PC-3 (cell line): ENCODE data around the gene RAB17. TPM values are rescaled to one million over a fixed set of nuclear protein-coding genes. Genes with fewer than 3 reads are reported as not detected.

Source experiments
- ATAC-seq: fragments of 200-7000 bp; cut with Tn5 transposase; 2 replicates; pipeline ENCODE4 v1.9.1; 2020; ENCODE audit warnings: mild to moderate bottlenecking, moderate library complexity
- BruUV-seq: library from RNA; stranded (reverse); fragments of 400-500 nt; replicated peaks from 2 replicates; lab custom pipeline; 2021; lab: Mats Ljungman, UMichigan
- CTCF ChIA-PET: fragments of 300-600 bp; sonication (Branson Sonifier 250); formaldehyde crosslinking; loops from one replicate; lab custom pipeline; 2022; ENCODE audit warnings: antibody characterized with exemption; lab: Charles Lee
- POLR2A ChIA-PET: fragments of 300-600 bp; sonication (Branson Sonifier 250); formaldehyde crosslinking; loops from one replicate; lab custom pipeline; 2022; ENCODE audit warnings: antibody characterized with exemption; ENCODE audit not compliant: unreplicated experiment; lab: Charles Lee
- DNase-seq: peaks from one replicate; pipeline ENCODE4 v3.0.0-alpha.2; 2015
- H2AFZ ChIP-seq: fragments of 300-600 bp; sonication (generic); 2 replicates; pipeline ENCODE4 v1.6.0; 2016; ENCODE audit warnings: antibody characterized with exemption, low read length
- H3F3A ChIP-seq: fragments of 300-600 bp; sonication (generic); one replicate; pipeline ENCODE4 v1.6.0; 2017; ENCODE audit warnings: antibody characterized with exemption, low read length, control low read depth, mild to moderate bottlenecking; ENCODE audit not compliant: unreplicated experiment
- H3K27ac ChIP-seq: fragments of 300-600 bp; sonication (generic); 2 replicates; pipeline ENCODE4 v1.5.1; 2016; ENCODE audit warnings: mild to moderate bottlenecking, low read length
- H3K27me3 ChIP-seq: fragments of 300-600 bp; sonication (generic); 2 replicates; pipeline ENCODE4 v1.6.1; 2016; ENCODE audit warnings: low read length, mixed read lengths
- H3K36me3 ChIP-seq: fragments of 300-600 bp; sonication (generic); 2 replicates; pipeline ENCODE4 v1.6.1; 2016; ENCODE audit warnings: low read depth, mixed run types, low read length, mixed read lengths
- H3K4me1 ChIP-seq: fragments of 300-600 bp; sonication (generic); 2 replicates; pipeline ENCODE4 v1.5.1; 2016; ENCODE audit warnings: low read length; ENCODE audit not compliant: insufficient read depth
- H3K4me2 ChIP-seq: fragments of 300-600 bp; sonication (generic); 2 replicates; pipeline ENCODE4 v1.6.0; 2016; ENCODE audit warnings: low read length
- H3K4me3 ChIP-seq: fragments of 300-600 bp; sonication (generic); 2 replicates; pipeline ENCODE4 v1.5.1; 2016; ENCODE audit warnings: mild to moderate bottlenecking, low read length, mixed read lengths
- H3K79me2 ChIP-seq: fragments of 300-600 bp; sonication (generic); 2 replicates; pipeline ENCODE4 v1.6.1; 2017; ENCODE audit warnings: low read length, mixed read lengths
- H3K9ac ChIP-seq: fragments of 300-600 bp; sonication (generic); 2 replicates; pipeline ENCODE4 v1.6.0; 2016; ENCODE audit warnings: mild to moderate bottlenecking, low read length
- H3K9me2 ChIP-seq: fragments of 300-600 bp; sonication (generic); replicated peaks from 2 replicates; pipeline ENCODE4 v1.6.1; 2016; ENCODE audit warnings: mixed run types, low read length, mixed read lengths
- H3K9me3 ChIP-seq: fragments of 300-600 bp; sonication (generic); 2 replicates; pipeline ENCODE4 v1.6.1; 2016; ENCODE audit warnings: low read length, mixed read lengths
- H4K20me1 ChIP-seq: fragments of 300-600 bp; sonication (generic); 2 replicates; pipeline ENCODE4 v1.6.1; 2016; ENCODE audit warnings: low read length, mixed read lengths
- CTCF ChIP-seq: fragments of 300-600 bp; sonication (generic); conservative IDR thresholded peaks from 2 replicates; pipeline ENCODE4 v1.5.1; 2017; ENCODE audit warnings: antibody characterized with exemption, low read depth, mild to moderate bottlenecking, low read length
- EZH2 ChIP-seq: fragments of 300-600 bp; sonication (generic); IDR thresholded peaks from one replicate; pipeline ENCODE4 v1.6.1; 2017; ENCODE audit warnings: antibody characterized with exemption, mild to moderate bottlenecking, low read length; ENCODE audit not compliant: unreplicated experiment
- EZH2phosphoT487 ChIP-seq: fragments of 300-600 bp; sonication (generic); IDR thresholded peaks from 2 replicates; pipeline ENCODE4 v1.6.1; 2018; ENCODE audit warnings: mild to moderate bottlenecking, antibody characterized with exemption, low read length, borderline replicate concordance
- intact Hi-C: fragments of 100-400 bp; cut with micrococcal nuclease; formaldehyde crosslinking; loops from 2 replicates; pipeline ENCODE4 v1.9.0; 2023
- total RNA-seq: library from RNA; depleted of rRNA; stranded (reverse); fragments of >200 nt; gene quantifications from 2 replicates; pipeline ENCODE4 v1.2.3, GENCODE V29; 2014

The RAB17 gene
- total RNA-seq, 1 experiment from 2014 or later, result 28.9 TPM

DNA sequence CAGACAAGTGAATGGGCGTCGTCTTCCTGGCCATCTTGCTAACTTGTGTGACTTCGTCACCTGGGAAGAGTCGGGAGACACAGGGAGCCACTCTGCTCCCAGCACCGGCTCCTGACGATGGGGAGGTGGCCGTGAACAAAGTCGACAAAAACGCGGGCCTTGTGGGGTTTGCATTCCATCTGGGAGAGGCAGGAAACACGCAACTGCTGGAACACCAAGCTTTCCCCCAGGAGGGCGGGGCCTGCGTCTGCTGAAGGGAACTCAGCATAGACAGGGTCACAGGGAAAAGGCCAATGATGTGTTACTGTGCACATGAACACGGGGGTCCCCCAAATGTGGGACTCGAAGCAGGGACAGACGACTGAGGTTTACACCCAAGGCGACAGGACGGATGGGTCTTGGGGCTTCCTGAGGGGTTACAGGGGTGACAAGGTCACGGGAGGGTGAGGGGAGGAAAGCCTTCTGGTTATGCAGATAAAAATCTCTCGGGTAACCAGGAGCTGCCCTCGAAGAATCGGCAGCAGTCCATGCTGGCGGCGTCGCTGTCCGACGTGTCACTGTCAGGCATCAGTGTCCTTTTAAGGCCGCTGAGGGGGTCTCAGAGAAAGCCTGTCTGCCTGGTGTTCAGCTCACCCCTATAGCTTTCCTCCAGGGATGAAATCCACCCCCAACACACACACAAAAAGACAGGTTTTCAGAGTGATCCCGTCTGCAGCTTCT is 52.4 kb downstream of the RAB17 start:
- Histone ChIP-seq H3K27me3 (no peaks in the 10 kb centered on the region), H3K9me2 (no peaks in the 10 kb centered on the region), H3K9me3 (no peaks in the 10 kb centered on the region), H2AFZ (no peak overlapping the region), H3K4me1 (no peaks in the 10 kb centered on the region), H3K79me2 (no peaks in the 10 kb centered on the region), H3K4me3 (no peak overlapping the region), H3F3A (no peaks in the 10 kb centered on the region), H3K9ac (no peak overlapping the region), H4K20me1 (no peaks in the 10 kb centered on the region), H3K27ac (no peak overlapping the region), H3K36me3 (peaks cover 45% of the 10 kb centered on the region), H3K4me2 (no peak overlapping the region)
- intact Hi-C loops, result no loop called here
- no TSS peak for BruUV-seq
- TF ChIP-seq CTCF, result no peak
- no peak for TF ChIP-seq EZH2
- TF ChIP-seq EZH2phosphoT487, result no peak
- ATAC-seq (no peak), DNase-seq (no peak)
- POLR2A ChIA-PET, result no interaction called here
- CTCF ChIA-PET, result no interaction called here

DNA sequence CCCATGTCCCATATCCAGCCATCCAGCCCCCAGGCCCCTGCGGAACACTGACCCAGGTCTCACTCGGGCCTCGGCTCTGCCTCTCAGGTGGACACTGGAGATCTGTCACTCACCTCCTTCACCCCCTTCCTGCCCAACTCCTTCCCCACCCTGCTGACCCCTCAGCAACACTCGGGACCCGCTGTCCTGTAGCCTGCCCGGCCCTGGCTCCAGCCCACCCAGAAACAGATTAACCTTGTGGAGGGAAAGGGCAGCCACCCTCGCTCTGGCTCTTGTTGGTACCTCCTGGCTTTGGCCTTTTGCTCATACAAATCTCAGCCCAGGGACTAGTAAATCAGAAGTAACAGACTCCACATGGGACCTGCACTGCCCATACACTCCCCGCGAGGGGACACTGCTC is 53.9 kb downstream of the RAB17 start:
- H3F3A ChIP-seq, result no peaks in the 10 kb centered on the region
- DNase-seq (no peak), ATAC-seq (no peak)
- H4K20me1 ChIP-seq, result no peaks in the 10 kb centered on the region
- peaks cover 59% of the 10 kb centered on the region for H3K36me3 ChIP-seq
- H3K9me3 ChIP-seq, result no peaks in the 10 kb centered on the region
- H3K9me2 ChIP-seq, result no peaks in the 10 kb centered on the region
- no TSS peak for BruUV-seq
- ChIA-PET POLR2A (no interaction called here), CTCF (no interaction called here)
- H3K9ac ChIP-seq, result no peak overlapping the region
- H3K27me3 ChIP-seq, result no peaks in the 10 kb centered on the region
- no peak overlapping the region for H3K27ac ChIP-seq
- no peak for TF ChIP-seq CTCF
- TF ChIP-seq EZH2, result no peak
- no peak for TF ChIP-seq EZH2phosphoT487
- H3K4me3 ChIP-seq, result no peak overlapping the region
- no peak overlapping the region for H3K4me2 ChIP-seq
- no peak overlapping the region for H2AFZ ChIP-seq
- no peaks in the 10 kb centered on the region for H3K79me2 ChIP-seq
- no peaks in the 10 kb centered on the region for H3K4me1 ChIP-seq
- intact Hi-C loops, result no loop called here

- ATAC-seq (no peak), DNase-seq (no peak)
- Histone ChIP-seq H3K4me1 (no peaks in the 10 kb centered on the region), H3K4me2 (no peak overlapping the region), H4K20me1 (no peaks in the 10 kb centered on the region), H2AFZ (no peak overlapping the region), H3K27me3 (no peaks in the 10 kb centered on the region), H3K9me3 (no peaks in the 10 kb centered on the region), H3K9me2 (no peaks in the 10 kb centered on the region), H3K36me3 (peaks cover 62% of the 10 kb centered on the region), H3F3A (peaks cover 2% of the 10 kb centered on the region), H3K27ac (no peak overlapping the region), H3K79me2 (no peaks in the 10 kb centered on the region), H3K4me3 (no peak overlapping the region), H3K9ac (no peak overlapping the region)
- intact Hi-C loops, result no loop called here
- CTCF ChIA-PET, result no interaction called here
- POLR2A ChIA-PET, result no interaction called here
- no TSS peak for BruUV-seq
- TF ChIP-seq CTCF (no peak), EZH2phosphoT487 (no peak), EZH2 (no peak)
These were observed 54.5 kb downstream of the RAB17 start for GRCh38 chr2:237536083-237536415.
